Keratinocyte (primary cell): ENCODE data around the gene BAG5. TPM values are rescaled to one million over a fixed set of nuclear protein-coding genes. Genes with fewer than 3 reads are reported as not detected.

Source experiments
- DNase-seq: peaks from one replicate; pipeline ENCODE4 v3.0.0-alpha.2; 2011; ENCODE audit warnings: low read depth, missing footprints, low spot score
- FAIRE-seq: peaks from 2 replicates; lab custom pipeline; 2011; peaks lifted over from hg19 to GRCh38; lab: Jason Lieb, UNC
- H2AFZ ChIP-seq: 2 replicates; pipeline ENCODE4 v1.6.0; 2012; ENCODE audit warnings: low read length, control low read depth, inconsistent platforms; ENCODE audit not compliant: control insufficient read depth
- H3K27ac ChIP-seq: 2 replicates; pipeline ENCODE4 v1.5.1; 2011; ENCODE audit warnings: low read length; ENCODE audit not compliant: control insufficient read depth, insufficient read depth
- H3K27me3 ChIP-seq: 3 replicates; pipeline ENCODE4 v1.6.0; 2011; ENCODE audit warnings: low read length; ENCODE audit not compliant: control insufficient read depth, insufficient read depth; ENCODE audit errors: extremely low read depth
- H3K36me3 ChIP-seq, 2 experiments: 2 replicates in 1 of 2; 3 replicates in 1 of 2; pipeline ENCODE4 v1.5.1; 2011; ENCODE audit warnings: low read length in 2 of 2, mild to moderate bottlenecking in 1 of 2; ENCODE audit not compliant: control insufficient read depth in 2 of 2, insufficient read depth in 2 of 2; ENCODE audit errors: extremely low read depth in 1 of 2
- H3K4me1 ChIP-seq: 3 replicates; pipeline ENCODE4 v1.5.1; 2011; ENCODE audit warnings: low read length; ENCODE audit not compliant: control insufficient read depth, insufficient read depth; ENCODE audit errors: extremely low read depth
- H3K4me2 ChIP-seq: 3 replicates; pipeline ENCODE4 v1.6.0; 2011; ENCODE audit warnings: low read depth, low read length; ENCODE audit not compliant: control insufficient read depth, insufficient read depth; ENCODE audit errors: extremely low read depth
- H3K4me3 ChIP-seq, 3 experiments: fragments of 200-600 bp in 1 of 3; sonication (generic) in 1 of 3; 2 replicates in 2 of 3; 3 replicates in 1 of 3; pipeline ENCODE4 v1.5.1; 2011 to 2016; ENCODE audit warnings: low read length in 3 of 3, mild to moderate bottlenecking in 3 of 3, control low read depth in 2 of 3, inconsistent platforms in 1 of 3, low read depth in 1 of 3, mixed read lengths in 1 of 3, mixed run types in 1 of 3, moderate library complexity in 1 of 3; ENCODE audit not compliant: control insufficient read depth in 2 of 3, insufficient read depth in 2 of 3; ENCODE audit errors: extremely low read depth in 1 of 3
- H3K79me2 ChIP-seq: 2 replicates; pipeline ENCODE4 v1.6.0; 2012; ENCODE audit warnings: low read length; ENCODE audit not compliant: control insufficient read depth, insufficient read depth
- H3K9ac ChIP-seq: 3 replicates; pipeline ENCODE4 v1.6.0; 2011; ENCODE audit warnings: low read length; ENCODE audit not compliant: control insufficient read depth, insufficient read depth; ENCODE audit errors: extremely low read depth
- H3K9me1 ChIP-seq: 3 replicates; pipeline ENCODE4 v1.6.0; 2011; ENCODE audit warnings: low read length; ENCODE audit not compliant: control insufficient read depth, insufficient read depth; ENCODE audit errors: extremely low read depth
- H3K9me3 ChIP-seq: 2 replicates; pipeline ENCODE4 v1.5.1; 2012; ENCODE audit warnings: low read depth, low read length; ENCODE audit not compliant: control insufficient read depth
- H4K20me1 ChIP-seq: 3 replicates; pipeline ENCODE4 v1.6.0; 2011; ENCODE audit warnings: low read length; ENCODE audit not compliant: control insufficient read depth, insufficient read depth; ENCODE audit errors: extremely low read depth
- CTCF ChIP-seq, 3 experiments: IDR thresholded peaks in 1 of 3; conservative IDR thresholded peaks in 1 of 3; optimal IDR thresholded peaks in 1 of 3; 2 replicates in 2 of 3; 3 replicates in 1 of 3; pipeline versions ENCODE3 to v1.5.1; 2011; ENCODE audit warnings: low read length in 3 of 3, mild to moderate bottlenecking in 3 of 3, moderate library complexity in 2 of 3, control low read depth in 1 of 3, inconsistent platforms in 1 of 3; ENCODE audit not compliant: insufficient read depth in 2 of 3; ENCODE audit errors: extremely low read depth in 1 of 3
- EZH2 ChIP-seq: IDR thresholded peaks from one replicate; pipeline ENCODE4 v1.6.1; 2012; ENCODE audit warnings: inconsistent platforms, mild to moderate bottlenecking, low read length, moderate library complexity
- dilution Hi-C: fragments of 300-500 bp; cut with MboI; formaldehyde crosslinking; loops from one replicate; pipeline ENCODE4 v1.7.0; 2020; ENCODE audit warnings: low sequenced_read_pairs; ENCODE audit not compliant: extremely low pct_ligation_motif_present
- polyA plus RNA-seq, 5 experiments: library from polyadenylated mRNA; depleted of rRNA in 3 of 5; stranded (reverse) in 3 of 5; stranded (forward) in 1 of 5; unstranded in 1 of 5; fragments of >200 nt; gene quantifications; 1 replicate in 1 of 5; 2 replicates in 3 of 5; 3 replicates in 1 of 5; pipeline versions ENCODE4 v1.2.1 to v1.2.3, GENCODE V29; 2011 to 2012; ENCODE audit warnings: missing spikeins in 2 of 5, low read depth in 1 of 5, low replicate concordance in 1 of 5

BAG5 gene
- polyA plus RNA-seq, 1 donor (not counting 4 experiments of a cell fraction or from before 2014, with no cell fraction given), result 14.4 TPM

DNA sequence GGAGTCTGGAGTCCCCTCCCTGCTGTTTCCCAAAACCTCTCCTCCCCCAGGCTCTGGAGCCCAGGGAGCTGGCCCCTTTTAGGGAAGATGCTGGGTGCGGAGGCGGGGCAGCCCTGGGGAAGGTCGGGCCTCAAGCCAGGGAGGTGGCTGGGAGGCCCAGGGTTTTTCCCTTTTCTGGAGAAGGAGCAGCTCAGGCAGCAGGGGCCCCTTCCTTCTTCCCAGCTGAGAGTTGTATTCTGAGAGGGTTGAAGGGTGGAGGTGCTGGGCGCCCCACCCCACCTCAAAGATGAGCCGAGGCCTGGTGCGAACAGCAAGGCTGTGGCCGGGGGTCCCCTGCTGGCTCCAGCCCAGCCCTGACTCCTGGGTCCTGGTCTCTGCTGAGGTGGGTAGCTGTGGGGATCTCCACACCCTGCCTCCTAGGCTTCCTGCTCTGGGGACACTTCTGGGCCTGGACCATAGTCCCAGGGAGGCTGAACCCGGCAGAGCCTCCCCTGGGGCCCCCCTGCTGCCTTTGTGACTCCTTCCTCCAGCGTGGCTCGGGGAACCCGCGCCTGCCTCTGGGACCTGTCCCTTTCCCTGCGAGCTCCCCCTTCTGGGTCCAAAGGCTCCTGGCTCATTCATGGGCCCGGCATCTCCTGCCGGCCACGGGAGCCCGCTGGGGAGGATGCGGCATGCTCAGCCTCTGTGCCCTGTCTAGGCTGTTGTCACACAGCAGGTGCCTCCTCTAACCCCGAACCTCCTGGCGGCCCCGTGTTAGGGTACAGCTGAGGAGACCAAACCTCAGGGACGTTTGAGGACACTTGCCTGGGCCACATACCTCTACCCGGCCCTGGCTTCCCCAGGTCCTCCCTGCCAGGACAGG lies 29.1 kb downstream of the BAG5 start:
- TF ChIP-seq CTCF (optimal IDR thresholded peaks at IDR 0.05 in 1 of 3, IDR thresholded peaks at IDR 0.05 in 1 of 3, conservative IDR thresholded peaks at IDR 0.05 in 1 of 3; ENCODE audit: extremely low read depth in 1 of 3, insufficient read depth in 2 of 3, low read length in 3 of 3), result no peak
- no peak for TF ChIP-seq EZH2
- Histone ChIP-seq H3K27me3 (no peaks in the 10 kb centered on the region), H3K9me1 (no peaks in the 10 kb centered on the region), H3K4me1 (peaks cover 13% of the 10 kb centered on the region), H3K9ac (no peak overlapping the region), H3K79me2 (peaks cover 32% of the 10 kb centered on the region), H2AFZ (no peak overlapping the region), H4K20me1 (no peaks in the 10 kb centered on the region), H3K9me3 (no peaks in the 10 kb centered on the region), H3K4me3 (no peak overlapping the region), H3K27ac (no peak overlapping the region), H3K4me2 (no peak overlapping the region), H3K36me3 (peaks cover 8 to 22% of the 10 kb centered on the region in 2 experiments)
- dilution Hi-C loops, result no loop called here
- DNase-seq (no peak), FAIRE-seq (no peak)

- H3K9ac ChIP-seq, result no peak overlapping the region
- H3K4me2 ChIP-seq, result no peak overlapping the region
- H3K79me2 ChIP-seq, result peaks cover 32% of the 10 kb centered on the region
- no peaks in the 10 kb centered on the region for H3K27me3 ChIP-seq
- H4K20me1 ChIP-seq, result no peaks in the 10 kb centered on the region
- no peak overlapping the region for H3K27ac ChIP-seq
- no peak for TF ChIP-seq CTCF (optimal IDR thresholded peaks at IDR 0.05 in 1 of 3, IDR thresholded peaks at IDR 0.05 in 1 of 3, conservative IDR thresholded peaks at IDR 0.05 in 1 of 3; ENCODE audit: extremely low read depth in 1 of 3, insufficient read depth in 2 of 3, low read length in 3 of 3)
- TF ChIP-seq EZH2, result no peak
- no peaks in the 10 kb centered on the region for H3K9me1 ChIP-seq
- H3K4me3 ChIP-seq, result no peak overlapping the region
- H2AFZ ChIP-seq, result no peak overlapping the region
- FAIRE-seq (no peak), DNase-seq (no peak)
- dilution Hi-C loops, result no loop called here
- peaks cover 8 to 22% of the 10 kb centered on the region in 2 experiments for H3K36me3 ChIP-seq
- H3K9me3 ChIP-seq, result no peaks in the 10 kb centered on the region
- peaks cover 22% of the 10 kb centered on the region for H3K4me1 ChIP-seq
Observed at GRCh38 chr14:103532216-103533136, 30.0 kb downstream of the BAG5 start.
